WERI-Rb-1 (cell line): ENCODE data around the gene TXNRD1.

ENCODE experiments used
- DNase-seq: peaks from one replicate; pipeline ENCODE4 v3.0.0-alpha.2; 2020
- H3K27ac ChIP-seq: fragments of 250-450 bp; sonication (Bioruptor Pico); 2 replicates; pipeline ENCODE4 v1.5.1; 2020; ENCODE audit warnings: mild to moderate bottlenecking, moderate library complexity
- H3K27me3 ChIP-seq: fragments of 250-450 bp; sonication (Bioruptor Pico); 2 replicates; pipeline ENCODE4 v1.5.1; 2021; ENCODE audit warnings: mild to moderate bottlenecking, low read depth, moderate library complexity; ENCODE audit not compliant: insufficient read depth, severe bottlenecking
- H3K36me3 ChIP-seq: fragments of 250-450 bp; sonication (Bioruptor Pico); 2 replicates; pipeline ENCODE4 v1.5.1; 2020; ENCODE audit warnings: mild to moderate bottlenecking, moderate library complexity
- H3K4me3 ChIP-seq: 2 replicates; pipeline ENCODE4 v1.5.1; 2011; ENCODE audit warnings: low read depth, mild to moderate bottlenecking, control low read depth, low read length
- H3K9me3 ChIP-seq: fragments of 250-450 bp; sonication (Bioruptor Pico); 2 replicates; pipeline ENCODE4 v1.5.1; 2021; ENCODE audit warnings: mild to moderate bottlenecking, moderate library complexity; ENCODE audit not compliant: severe bottlenecking
- TF ChIP-seq, protein P1 (sequence below): IDR thresholded peaks from 2 replicates; pipeline ENCODE4 v1.5.1; 2011; ENCODE audit warnings: low read depth, mild to moderate bottlenecking, control low read depth, inconsistent platforms, low read length

The TXNRD1 gene

DNA sequence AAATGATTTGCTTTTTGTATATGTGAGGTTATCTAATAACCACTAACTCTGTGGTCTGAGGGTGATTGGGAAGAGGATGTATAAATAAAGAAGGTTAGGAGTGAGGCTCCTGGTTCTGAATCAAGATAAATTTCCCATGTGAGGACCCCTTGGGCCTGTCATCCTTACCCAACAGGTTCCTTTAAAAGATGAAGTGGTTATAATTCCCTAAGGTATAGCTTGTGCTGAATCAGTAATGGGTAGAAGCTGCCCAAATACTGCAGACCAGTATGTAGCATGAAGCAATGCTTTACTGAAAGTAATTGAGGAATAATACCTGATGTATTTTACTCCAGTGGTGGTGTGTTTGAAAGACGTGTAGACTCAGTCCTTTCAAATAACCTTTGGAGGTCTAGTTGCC, 96.6 kb downstream of the TXNRD1 start:
- H3K27me3 ChIP-seq = no peaks in the 10 kb centered on the region
- no peaks in the 10 kb centered on the region for H3K9me3 ChIP-seq
- TF ChIP-seq, protein P1, sequence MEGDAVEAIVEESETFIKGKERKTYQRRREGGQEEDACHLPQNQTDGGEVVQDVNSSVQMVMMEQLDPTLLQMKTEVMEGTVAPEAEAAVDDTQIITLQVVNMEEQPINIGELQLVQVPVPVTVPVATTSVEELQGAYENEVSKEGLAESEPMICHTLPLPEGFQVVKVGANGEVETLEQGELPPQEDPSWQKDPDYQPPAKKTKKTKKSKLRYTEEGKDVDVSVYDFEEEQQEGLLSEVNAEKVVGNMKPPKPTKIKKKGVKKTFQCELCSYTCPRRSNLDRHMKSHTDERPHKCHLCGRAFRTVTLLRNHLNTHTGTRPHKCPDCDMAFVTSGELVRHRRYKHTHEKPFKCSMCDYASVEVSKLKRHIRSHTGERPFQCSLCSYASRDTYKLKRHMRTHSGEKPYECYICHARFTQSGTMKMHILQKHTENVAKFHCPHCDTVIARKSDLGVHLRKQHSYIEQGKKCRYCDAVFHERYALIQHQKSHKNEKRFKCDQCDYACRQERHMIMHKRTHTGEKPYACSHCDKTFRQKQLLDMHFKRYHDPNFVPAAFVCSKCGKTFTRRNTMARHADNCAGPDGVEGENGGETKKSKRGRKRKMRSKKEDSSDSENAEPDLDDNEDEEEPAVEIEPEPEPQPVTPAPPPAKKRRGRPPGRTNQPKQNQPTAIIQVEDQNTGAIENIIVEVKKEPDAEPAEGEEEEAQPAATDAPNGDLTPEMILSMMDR = no peak
- no peak for DNase-seq
- no peak overlapping the region for H3K27ac ChIP-seq
- no peak overlapping the region for H3K4me3 ChIP-seq
- H3K36me3 ChIP-seq = peaks cover 56% of the 10 kb centered on the region

DNA sequence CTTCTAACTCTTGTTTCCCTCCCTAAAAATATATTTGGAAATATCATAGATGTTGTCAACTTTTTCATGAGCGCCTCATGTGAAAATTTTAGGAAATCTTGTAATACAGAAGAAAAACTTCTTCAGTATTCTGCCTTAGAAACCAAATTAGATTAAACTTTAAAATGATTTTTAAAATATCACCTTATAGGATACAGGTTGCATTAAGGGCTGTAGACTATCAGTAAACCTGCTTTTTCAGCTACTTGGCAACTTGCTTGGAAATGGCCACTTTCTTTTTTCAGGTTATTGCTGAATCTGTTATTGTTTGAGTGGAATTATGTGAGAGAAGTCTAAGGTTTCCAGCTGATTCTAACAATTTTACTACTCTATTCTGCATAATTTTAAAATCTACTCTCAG, 97.1 kb downstream of the TXNRD1 start:
- Histone ChIP-seq H3K9me3 (no peaks in the 10 kb centered on the region), H3K36me3 (peaks cover 59% of the 10 kb centered on the region), H3K4me3 (no peak overlapping the region), H3K27me3 (no peaks in the 10 kb centered on the region), H3K27ac (no peak overlapping the region)
- TF ChIP-seq, protein P1 = no peak
- no peak for DNase-seq

DNA sequence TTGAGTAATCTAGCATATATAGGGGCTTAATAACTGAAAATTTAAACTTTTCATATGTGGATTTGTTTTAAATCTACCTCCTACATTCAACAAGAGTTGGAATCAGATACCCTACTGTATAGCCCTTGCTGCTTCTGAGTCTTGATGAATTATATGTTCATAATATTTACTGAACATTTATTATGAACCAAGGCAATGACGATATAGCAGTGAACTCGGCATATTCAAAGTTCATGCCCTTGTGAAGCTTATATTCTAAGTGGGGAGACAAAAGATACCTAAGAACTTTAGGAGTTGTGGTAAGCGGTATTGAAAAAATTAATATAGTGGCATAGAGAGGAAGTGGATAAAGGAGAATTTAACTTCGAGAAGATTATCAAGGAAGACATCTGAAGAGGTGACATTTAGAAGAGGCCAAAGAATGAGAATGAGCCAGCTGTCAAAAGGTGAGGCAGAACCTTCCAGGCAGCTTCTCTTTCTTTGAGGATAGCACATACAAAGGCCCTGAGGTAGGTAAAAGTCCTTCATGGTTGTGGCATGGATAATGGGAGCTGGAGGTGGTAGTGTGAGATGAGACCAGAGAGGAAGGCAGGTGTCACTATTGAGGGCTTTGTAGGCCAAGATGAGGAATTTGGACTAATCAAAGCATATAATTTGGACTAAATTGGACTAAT, 98.1 kb downstream of the TXNRD1 start:
- no peak for DNase-seq
- Histone ChIP-seq H3K36me3 (peaks cover 69% of the 10 kb centered on the region), H3K27me3 (no peaks in the 10 kb centered on the region), H3K27ac (no peak overlapping the region), H3K4me3 (no peak overlapping the region), H3K9me3 (no peaks in the 10 kb centered on the region)
- TF ChIP-seq, protein P1 = no peak

DNA sequence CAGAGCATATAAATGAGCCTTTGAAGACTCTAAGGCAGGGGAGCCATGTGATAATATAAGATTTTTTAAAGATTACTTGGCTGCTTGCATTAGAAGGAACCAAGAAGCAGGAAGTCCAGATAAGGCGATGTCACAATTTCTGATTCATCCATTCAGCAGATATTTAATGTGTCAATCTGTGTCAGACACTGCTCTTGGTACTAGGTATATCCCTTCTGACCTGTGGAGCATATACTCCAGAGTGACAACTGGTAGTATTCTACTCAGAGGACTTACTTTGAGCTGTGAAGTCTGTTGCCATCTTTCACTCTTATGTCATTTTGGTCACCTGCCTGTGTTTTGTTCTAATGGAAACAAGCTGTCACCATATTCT, 98.6 kb downstream of the TXNRD1 start:
- DNase-seq = no peak
- Histone ChIP-seq H3K9me3 (no peaks in the 10 kb centered on the region), H3K27me3 (no peaks in the 10 kb centered on the region), H3K27ac (no peak overlapping the region), H3K4me3 (no peak overlapping the region), H3K36me3 (peaks cover 75% of the 10 kb centered on the region)
- TF ChIP-seq, protein P1 = no peak

DNA sequence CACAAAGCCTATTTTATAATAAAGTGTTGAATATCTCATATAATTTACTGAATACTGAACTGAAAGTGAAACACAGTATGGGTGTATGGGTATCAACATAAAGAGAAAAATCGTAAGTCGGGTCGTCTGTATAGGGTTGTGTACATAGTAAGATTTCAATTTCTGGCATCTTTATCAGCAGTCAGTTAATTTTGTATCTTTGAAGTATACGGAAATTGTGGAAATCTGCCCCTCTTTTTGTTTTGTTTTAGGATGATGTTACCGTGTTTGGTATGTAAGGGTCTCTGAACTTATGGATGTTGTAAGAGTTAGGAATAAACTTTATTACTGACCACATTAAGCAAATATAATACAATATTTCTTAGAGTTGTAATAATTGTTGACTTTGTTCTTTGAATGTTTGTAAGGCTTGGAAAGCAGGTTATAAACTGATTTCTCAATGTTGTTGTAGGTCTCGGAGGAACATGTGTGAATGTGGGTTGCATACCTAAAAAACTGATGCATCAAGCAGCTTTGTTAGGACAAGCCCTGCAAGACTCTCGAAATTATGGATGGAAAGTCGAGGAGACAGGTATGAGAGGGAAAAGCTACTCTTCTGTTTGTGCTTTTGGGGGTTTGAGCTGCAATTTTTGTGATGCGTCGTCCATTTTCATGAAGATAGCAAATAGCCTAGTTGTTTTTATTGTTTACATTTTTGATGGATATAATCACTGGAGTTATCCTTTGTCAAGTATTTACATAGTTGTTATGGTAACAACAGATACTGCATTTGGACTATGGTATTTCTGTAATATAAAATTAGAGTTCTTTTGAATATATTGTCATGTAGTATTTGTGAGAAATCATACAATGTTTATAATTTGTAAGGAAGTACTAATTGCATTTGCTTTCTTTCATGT, 100.0 kb downstream of the TXNRD1 start:
- DNase-seq = no peak
- H3K36me3 ChIP-seq = peaks cover 88% of the 10 kb centered on the region
- no peak overlapping the region for H3K27ac ChIP-seq
- no peaks in the 10 kb centered on the region for H3K9me3 ChIP-seq
- no peak overlapping the region for H3K4me3 ChIP-seq
- H3K27me3 ChIP-seq = no peaks in the 10 kb centered on the region
- TF ChIP-seq, protein P1 = no peak
